GM12874 (cell line): Measurements from ENCODE around the gene C1QTNF3.

Source experiments
- TF ChIP-seq, protein P1 (sequence below): IDR thresholded peaks from 2 replicates; pipeline ENCODE4 v1.5.1; 2011; ENCODE audit warnings: low read depth, mild to moderate bottlenecking, control low read depth, low read length, moderate library complexity; ENCODE audit not compliant: insufficient read depth

The C1QTNF3 gene

DNA sequence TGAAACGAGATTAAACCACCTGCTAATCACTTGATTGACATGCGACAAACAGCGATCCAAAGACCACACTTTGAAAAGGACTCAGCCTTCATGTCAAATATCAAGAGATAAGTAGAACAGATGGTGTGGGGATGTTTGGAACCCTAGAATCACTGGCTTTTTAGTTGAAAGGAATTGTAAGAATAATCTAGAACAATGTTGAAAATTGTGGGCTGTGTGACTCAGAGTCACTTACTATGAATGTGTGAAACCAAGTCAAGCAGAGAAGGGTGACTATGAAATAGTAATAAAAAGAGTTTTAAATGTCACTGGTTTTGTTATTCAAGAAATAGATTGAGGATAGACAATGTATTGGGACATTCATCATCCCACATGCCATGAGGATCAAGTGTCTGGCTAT lies 14.1 kb upstream of the C1QTNF3 start:
- TF ChIP-seq, protein P1, sequence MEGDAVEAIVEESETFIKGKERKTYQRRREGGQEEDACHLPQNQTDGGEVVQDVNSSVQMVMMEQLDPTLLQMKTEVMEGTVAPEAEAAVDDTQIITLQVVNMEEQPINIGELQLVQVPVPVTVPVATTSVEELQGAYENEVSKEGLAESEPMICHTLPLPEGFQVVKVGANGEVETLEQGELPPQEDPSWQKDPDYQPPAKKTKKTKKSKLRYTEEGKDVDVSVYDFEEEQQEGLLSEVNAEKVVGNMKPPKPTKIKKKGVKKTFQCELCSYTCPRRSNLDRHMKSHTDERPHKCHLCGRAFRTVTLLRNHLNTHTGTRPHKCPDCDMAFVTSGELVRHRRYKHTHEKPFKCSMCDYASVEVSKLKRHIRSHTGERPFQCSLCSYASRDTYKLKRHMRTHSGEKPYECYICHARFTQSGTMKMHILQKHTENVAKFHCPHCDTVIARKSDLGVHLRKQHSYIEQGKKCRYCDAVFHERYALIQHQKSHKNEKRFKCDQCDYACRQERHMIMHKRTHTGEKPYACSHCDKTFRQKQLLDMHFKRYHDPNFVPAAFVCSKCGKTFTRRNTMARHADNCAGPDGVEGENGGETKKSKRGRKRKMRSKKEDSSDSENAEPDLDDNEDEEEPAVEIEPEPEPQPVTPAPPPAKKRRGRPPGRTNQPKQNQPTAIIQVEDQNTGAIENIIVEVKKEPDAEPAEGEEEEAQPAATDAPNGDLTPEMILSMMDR: no peak

DNA sequence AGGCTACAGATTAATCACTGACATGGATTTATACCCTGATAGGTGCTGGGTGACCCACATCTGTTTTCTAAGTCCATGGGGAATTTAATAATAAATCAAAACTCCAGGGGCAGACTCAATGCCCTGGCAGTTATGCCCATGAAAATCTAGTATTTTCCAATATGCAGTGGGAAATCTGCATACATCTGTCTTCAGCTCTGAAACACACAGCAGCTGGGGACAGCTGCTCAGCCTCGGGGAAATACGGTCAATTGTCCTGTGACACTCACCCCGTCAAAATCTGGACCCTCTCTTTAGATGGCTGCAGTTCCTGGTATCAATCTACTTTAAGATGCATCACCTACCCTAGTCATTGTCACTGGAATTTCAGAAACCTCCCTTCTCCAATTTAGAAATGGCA lies 12.7 kb upstream of the C1QTNF3 start:
- TF ChIP-seq, protein P1: no peak

DNA sequence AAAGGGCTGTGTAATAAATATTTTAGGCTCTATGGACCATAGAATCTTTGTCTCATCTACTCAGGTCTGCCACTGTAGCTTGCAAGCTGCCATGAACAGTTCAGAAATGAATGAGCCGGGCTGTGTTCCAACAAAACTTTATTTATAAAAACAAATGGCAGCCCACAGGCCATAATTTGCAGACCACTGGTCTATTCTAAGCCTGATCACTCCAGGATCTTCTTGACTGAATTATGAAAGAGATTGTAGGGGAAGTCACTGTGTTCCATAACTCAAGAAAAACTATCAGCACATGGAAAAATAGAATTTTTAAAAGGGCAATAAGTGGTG lies 11.4 kb upstream of the C1QTNF3 start:
- TF ChIP-seq, protein P1: no peak

DNA sequence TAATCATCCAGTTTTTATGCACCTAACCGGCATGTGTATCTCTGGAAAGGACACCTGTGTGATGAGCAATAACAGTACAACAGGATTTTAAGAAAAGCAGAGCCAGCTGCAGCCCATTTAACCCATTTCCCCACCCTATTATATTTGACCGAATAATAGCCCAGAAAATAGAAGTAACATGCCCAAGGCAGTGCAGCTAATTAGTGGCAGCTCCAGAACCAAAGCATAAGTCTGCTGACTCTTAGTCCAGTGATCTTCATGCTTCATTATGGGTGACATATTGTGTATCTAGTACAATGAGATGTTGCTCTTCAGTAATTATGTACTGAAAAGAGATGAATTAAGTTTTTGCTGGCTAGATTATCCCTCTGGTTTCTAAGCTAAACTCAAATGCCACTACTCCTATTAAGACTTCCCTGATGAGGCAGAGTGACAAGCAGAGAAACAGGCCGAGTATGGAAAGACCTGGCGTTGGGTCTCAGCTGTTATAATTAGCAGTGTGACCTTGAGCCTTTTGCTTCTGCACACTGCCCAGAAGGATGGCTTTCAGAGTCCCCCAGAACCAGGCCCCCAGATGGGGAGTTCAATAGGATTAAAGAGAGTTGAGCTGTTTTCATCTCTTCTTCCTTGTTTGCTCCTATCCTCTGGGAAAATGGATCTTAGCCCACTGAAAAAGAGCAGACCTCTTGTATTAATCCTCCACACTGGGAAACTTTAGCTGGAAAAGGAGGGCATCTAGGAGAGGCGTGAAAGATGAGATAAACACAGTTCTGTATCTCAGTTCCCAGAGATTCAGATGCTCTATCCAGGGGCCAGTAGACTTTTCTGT lies 10.8 kb upstream of the C1QTNF3 start:
- TF ChIP-seq, protein P1: no peak

DNA sequence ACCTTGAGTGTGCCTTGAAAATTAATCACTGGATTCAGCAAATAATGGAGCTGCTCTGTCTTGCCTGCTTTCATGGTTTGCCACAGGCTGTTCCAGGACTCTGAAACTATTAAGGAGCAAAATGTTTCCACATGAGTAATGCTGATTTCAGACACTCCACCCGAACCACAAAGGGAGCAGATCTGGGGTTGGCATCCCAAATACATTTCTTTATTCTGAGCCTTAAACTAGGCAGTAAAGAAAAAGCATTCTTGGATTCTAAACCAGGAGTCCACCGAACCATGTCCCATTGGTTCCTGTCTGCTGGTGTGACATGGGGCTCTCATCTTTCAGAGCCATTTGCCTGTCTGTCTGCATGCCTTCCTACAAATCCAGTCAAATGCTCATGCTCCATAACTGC lies 10.1 kb upstream of the C1QTNF3 start:
- TF ChIP-seq, protein P1: no peak

DNA sequence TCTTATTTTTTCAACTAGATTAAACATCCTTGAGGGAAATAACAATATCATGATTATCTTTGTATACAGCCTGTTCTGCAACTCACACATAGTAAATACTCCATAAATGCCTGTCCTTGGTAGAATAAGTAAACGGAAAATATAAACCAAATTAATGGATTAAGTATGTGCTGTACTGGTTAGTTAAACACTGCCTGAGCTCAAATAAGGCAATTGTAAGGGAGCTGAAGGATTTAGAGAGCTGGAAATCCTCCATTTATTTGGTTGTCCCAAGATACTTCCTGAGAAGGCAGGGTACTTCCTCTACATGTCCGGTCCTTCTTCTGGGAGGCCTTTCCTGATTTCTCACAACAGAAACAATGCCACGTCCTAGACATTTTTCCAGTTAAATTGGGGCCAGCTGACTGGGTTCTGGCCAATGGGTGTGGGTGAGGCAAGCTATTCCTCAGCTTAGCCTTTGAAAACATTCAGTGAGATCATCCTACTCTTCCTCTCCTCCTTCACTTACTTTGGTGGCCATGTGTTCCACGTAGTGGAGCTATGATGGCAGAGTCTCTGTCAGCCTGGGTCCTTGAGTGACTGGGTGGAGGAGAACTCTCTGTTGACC lies 8.5 kb upstream of the C1QTNF3 start:
- TF ChIP-seq, protein P1: no peak

DNA sequence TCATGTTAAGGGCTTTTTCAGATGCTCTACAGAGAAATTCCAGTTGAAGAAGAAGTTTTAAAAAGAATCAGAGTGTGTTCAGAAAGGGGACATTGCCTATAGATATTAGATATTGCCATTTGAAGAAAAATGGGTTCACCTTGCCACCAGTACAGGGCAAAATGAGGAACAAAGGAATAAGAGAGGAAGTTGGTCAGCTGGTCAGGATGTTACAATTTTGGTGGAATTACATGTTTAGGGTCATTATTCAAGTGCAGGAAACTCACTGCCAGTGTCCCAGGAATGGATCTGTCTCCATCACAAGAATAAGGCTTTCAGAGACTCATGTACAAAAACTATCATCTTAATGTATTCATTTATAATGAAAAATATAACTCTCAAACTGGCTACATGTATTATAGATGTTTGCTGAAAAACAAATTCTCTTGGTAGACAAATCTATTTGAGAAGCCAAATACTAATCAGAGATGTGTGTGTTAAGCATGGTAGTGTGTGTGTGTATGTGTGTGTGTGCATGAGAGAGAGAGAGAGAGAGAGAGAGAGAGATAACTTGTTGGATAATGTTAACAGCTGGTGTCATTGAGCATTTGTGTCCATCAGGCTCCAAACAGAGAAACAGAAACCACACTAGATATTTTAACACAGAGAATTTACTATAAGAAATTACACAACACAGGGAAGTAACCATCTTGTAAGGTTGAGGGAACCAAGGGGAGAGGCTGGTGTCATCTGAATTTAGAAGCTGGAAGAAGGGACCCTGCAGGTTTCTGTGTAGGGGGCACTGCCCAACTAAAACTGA lies 5.0 kb upstream of the C1QTNF3 start:
- TF ChIP-seq, protein P1: no peak
